ENCODE data around the gene ISG15. TPM values are rescaled to one million over a fixed set of nuclear protein-coding genes. Genes with fewer than 3 reads are reported as not detected.

Gene ISG15
- total and polyA plus RNA-seq, 9 of the 15 experiments (the other 6 are each of a cell fraction or from before 2014, with no cell fraction given) = 0.40 to 58.3 (median 12.2) TPM

- TF ChIP-seq, protein P1, sequence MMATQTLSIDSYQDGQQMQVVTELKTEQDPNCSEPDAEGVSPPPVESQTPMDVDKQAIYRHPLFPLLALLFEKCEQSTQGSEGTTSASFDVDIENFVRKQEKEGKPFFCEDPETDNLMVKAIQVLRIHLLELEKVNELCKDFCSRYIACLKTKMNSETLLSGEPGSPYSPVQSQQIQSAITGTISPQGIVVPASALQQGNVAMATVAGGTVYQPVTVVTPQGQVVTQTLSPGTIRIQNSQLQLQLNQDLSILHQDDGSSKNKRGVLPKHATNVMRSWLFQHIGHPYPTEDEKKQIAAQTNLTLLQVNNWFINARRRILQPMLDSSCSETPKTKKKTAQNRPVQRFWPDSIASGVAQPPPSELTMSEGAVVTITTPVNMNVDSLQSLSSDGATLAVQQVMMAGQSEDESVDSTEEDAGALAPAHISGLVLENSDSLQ (IDR thresholded peaks at IDR 0.05) = peak; percentile 97
- TF ChIP-seq SIN3B (IDR thresholded peaks at IDR 0.05; ENCODE audit: low read depth) (peak; percentile 21; the same call in 1 of the 2 replicates), EGR1 (conservative IDR thresholded peaks at IDR 0.05) (peak; percentile 82), ZBTB1 (CRISPR knock-in tag; IDR thresholded peaks at IDR 0.05; ENCODE audit: borderline replicate concordance, low read depth) (peak; percentile 80), ZNF589 (CRISPR knock-in tag; IDR thresholded peaks at IDR 0.05; ENCODE audit: low read depth) (no peak), ZBTB8A (IDR thresholded peaks at IDR 0.05; ENCODE audit: partially characterized antibody) (no peak), ELF4 (CRISPR knock-in tag; IDR thresholded peaks at IDR 0.05) (no peak), GTF2E2 (tag; IDR thresholded peaks at IDR 0.05) (peak; percentile 43; the same call in 1 of the 2 replicates), L3MBTL2 (IDR thresholded peaks at IDR 0.05) (peak; percentile 89), ZNF217 (CRISPR knock-in tag; IDR thresholded peaks at IDR 0.05) (no peak), ESRRA (IDR thresholded peaks at IDR 0.05; ENCODE audit: borderline replicate concordance, low read depth) (no peak; the same call in 1 of the 2 replicates), JUN (IDR thresholded peaks at IDR 0.05; ENCODE audit: borderline replicate concordance, low read depth, low read length) (peak; percentile 16; the same call in 1 of the 2 replicates), JUN (CRISPR knock-in tag; IDR thresholded peaks at IDR 0.05; ENCODE audit: borderline replicate concordance) (no peak), E2F6 (IDR thresholded peaks at IDR 0.05; ENCODE audit: borderline replicate concordance in 1 of 2, extremely low read depth in 1 of 2, insufficient read depth in 1 of 2, insufficient read length in 1 of 2, low read depth in 1 of 2, low read length in 1 of 2, poor library complexity in 1 of 2, severe bottlenecking in 1 of 2) (peak; percentile 94 to 98), NONO (IDR thresholded peaks at IDR 0.05; ENCODE audit: low read depth in 2 of 2, low read length in 1 of 2) (peak in 1 of 2 experiments; percentile 80; a peak in 2 of 4 replicates), SLC30A9 (CRISPR knock-in tag; IDR thresholded peaks at IDR 0.05) (no peak), CREM (IDR thresholded peaks at IDR 0.05; ENCODE audit: low read depth) (peak; percentile 44; the same call in 1 of the 2 replicates), ARID3A (IDR thresholded peaks at IDR 0.05; ENCODE audit: borderline replicate concordance, low read depth, low read length) (no peak)
- TF ChIP-seq, protein P2, sequence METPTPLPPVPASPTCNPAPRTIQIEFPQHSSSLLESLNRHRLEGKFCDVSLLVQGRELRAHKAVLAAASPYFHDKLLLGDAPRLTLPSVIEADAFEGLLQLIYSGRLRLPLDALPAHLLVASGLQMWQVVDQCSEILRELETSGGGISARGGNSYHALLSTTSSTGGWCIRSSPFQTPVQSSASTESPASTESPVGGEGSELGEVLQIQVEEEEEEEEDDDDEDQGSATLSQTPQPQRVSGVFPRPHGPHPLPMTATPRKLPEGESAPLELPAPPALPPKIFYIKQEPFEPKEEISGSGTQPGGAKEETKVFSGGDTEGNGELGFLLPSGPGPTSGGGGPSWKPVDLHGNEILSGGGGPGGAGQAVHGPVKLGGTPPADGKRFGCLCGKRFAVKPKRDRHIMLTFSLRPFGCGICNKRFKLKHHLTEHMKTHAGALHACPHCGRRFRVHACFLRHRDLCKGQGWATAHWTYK (CRISPR knock-in tag; IDR thresholded peaks at IDR 0.05) = 0 out of 2 replicates have a peak, but pooled peaks have one; percentile 27
These were observed 13.5 kb upstream of the ISG15 start, which contains the start of gene HES4 (continued) for GRCh38 chr1:999725-1000356.
